Activated CD4-positive, CD25-positive, alpha-beta regulatory T cell treated with anti-CD3 and anti-CD28 coated beads, Interleukin-2, amount 50 U/mL, for 24 hours (primary cell): ENCODE measurements around the gene TSHZ3.

Experiments
- ATAC-seq, 2 donors: fragments of 150-1000 bp; cut with Tn5 transposase; one replicate each; pipeline ENCODE4 v1.10.0; 2021; ENCODE audit warnings: mild to moderate bottlenecking in 1 of 2, moderate library complexity in 1 of 2

TSHZ3 gene

DNA sequence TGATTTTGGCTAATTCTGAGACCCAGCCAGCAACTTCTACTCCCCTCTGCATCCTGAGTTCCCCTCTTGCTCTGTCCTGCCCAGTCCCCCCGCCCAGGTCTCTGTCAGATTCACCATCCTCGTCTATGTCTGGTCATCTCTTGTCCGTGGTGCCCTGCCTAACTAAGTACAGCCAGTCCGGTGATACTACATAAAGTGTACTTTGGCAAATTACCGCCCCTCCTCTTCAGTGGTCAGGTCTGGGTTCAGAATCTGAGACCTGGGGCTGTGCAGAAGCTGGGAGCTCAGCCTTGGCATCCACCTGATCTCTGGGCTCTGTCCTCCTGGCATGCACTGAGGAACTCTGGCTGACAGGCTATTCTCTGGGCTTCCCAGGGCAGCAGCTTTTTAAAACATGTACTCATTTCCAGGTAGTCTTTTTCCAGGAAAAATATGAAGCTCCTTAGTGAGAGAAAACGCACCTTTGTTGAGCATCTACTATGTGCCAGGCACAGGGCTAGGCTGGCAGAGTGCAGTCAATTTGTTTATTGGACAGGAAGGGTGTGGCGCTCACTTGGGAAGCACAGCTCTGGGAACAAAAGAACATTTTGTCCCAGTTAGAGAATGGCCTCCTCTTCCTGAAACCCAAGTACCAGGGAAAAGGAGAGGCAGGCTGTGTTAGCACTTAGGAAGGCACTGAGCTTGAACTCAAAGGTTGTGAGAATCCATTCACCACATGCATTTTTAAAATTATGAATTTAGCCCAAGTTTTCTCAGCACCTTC is 88.9 kb downstream of the TSHZ3 start:
- ATAC-seq = no peak

DNA sequence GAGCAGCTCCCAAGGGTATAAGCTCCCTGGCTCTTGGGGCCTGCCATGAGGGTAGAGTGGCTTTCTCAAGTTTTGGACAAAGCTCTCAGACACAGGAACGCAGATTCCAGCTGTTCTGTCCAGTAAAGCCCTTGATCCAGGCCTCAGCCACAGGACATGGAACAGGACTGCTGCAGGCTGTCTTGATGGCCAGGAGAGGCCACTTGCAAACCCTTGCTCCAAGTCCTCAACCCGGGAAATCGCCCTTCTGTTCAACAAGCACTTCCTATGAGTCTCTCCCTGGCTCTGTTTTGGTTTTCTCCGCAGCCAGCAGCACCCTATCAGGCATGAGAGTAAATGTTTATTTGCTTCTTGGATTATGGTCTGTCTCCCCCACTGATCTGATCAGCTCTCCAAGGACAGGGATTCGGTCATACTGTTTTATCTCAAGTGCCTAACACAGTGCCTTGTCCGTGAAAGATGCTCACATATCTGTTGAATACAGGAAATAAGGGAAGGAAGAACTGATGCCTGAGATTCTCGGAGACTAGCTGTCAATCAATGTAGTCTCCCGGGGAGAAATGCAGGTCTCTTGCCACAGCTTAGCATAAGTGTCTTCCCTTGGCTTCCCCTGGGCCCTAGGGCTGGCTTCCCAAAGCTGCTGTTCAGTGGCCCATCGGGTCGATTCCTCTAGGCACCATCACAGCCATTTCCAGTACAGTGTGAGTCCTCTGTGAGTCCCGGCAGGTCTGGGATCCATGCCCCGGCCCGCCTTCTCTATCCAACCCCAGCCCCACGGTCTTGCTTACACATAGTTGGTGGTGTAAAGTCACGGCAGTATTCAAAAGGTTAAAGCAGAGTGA is 90.8 kb downstream of the TSHZ3 start:
- ATAC-seq = no peak

DNA sequence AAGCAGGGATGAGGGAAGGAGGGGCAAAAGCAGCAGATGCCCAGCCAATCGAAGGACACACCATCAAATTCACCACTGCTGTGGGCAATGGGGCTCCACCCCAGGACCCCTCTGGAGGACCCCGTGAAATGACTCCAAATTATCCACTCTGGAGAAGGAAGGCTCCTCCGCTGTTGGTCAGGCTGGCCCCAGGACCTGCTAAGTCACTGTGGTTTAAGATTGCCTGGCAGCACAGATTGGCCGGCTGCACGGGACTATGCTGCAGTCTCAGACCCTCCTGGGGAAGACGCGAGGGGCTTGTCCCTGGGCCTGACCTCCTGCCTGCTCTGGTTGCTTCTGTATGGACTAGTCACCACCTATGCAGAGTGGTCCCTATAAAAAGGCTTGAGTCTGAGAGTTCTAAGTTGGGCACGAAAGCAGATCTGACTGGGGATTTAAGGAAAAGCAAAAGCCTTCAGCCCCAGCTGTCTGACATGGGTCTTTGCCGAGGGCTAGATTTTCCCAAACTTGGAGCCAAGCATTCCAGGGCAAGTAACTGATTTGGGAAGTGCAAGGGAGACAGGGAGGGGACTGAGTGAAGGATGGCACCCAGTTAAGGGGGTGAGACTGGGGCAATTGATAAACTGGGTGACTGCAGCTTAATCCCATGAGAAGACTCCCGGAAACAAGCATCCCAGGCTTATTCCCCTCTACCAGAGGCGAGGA is 91.7 kb downstream of the TSHZ3 start:
- ATAC-seq = no peak

DNA sequence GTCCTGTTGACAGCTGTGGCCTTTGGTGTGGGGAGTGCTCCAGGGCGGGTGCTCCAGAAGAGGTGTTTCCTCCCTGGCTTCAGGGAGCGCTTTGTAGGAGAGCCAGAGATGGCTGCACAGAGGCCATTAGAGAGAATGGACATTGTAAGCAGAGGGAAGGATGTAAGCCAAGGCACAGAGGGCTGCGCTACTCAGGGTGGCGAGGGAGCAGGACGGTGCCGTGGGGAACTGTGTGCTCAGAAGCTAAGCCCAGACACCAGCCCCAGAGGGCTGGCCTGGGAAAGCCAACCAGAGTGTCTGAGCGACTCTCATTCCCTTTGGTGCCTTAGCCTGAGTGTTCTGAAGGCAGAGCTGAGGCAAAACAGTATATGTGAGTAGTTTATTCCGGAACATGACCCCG is 92.2 kb downstream of the TSHZ3 start:
- ATAC-seq = no peak

DNA sequence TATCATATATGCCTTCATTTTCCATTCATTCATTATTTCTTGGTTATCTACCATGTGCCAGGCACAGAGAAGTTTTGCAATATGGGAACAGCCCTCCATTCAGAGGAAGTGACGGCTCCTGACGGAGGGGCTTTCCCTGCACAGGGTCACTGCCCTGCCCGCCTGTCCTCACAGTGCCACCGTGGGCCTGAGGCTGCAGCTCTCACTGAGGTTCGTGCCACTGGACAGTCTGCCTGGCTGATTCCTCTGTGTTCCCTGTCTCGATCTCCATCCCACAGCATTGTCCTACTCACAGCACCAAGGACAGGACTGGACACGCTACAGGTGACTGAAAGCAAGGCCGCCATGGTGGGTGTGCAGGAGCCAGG is 92.7 kb downstream of the TSHZ3 start:
- no peak for ATAC-seq

DNA sequence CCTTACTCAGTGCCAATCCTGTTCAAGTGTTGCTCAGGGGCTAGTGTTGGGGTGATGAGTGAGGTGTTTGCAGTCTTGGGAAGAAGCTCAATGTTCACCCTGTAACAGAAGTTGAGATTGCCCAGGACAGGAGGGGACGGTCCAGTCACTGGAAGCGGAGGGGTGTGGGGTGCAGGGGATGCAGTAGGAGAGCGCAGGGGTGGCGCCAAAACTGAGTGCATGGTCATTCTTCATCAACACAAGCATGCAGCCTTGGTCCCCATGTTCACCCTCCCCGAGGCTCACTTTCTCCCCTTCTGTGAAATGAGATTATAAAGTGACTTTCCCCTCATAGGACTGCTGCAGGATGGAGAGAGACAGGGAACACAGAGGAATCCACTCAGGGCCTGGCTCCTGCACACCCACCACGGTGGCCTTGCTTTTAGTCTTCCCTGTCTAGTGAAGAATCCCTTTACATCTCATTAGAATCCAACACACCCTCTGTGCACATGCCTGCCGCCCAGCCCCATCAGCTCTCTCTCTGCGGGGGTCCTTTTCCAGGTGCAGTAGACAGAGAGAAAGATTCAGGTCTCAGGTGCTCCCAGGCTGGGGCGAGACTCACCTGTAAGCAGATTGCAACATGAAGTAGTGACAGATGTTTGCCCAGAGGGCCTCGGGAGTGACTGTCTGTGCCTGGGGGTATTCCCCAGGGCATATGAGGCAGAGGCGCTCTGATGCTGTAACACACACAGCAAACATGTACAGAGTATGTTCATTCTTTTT is 93.2 kb downstream of the TSHZ3 start:
- no peak for ATAC-seq

GRCh38 chr19:31255174-31255799 is 93.9 kb downstream of the TSHZ3 start:
- no peak for ATAC-seq

DNA sequence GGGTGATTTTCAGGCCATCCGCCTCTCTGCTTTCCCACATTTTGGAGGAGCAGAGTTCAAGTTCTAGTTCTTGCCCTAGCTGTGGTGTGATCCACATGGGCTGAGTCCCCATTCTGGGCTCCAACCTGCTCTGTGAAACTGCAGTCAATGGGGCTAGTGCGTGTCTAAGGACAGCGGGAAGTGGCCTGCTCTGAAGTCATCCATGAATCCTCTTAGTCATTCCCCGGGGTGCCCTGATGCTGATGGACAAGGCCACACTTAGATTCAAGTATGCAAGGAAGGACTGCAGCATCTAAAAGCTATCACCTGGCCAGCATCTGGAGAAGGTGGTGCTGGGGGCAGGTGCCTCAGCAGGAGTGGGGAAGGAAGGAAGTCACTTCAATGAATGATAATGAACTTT is 94.6 kb downstream of the TSHZ3 start:
- ATAC-seq = no peak

DNA sequence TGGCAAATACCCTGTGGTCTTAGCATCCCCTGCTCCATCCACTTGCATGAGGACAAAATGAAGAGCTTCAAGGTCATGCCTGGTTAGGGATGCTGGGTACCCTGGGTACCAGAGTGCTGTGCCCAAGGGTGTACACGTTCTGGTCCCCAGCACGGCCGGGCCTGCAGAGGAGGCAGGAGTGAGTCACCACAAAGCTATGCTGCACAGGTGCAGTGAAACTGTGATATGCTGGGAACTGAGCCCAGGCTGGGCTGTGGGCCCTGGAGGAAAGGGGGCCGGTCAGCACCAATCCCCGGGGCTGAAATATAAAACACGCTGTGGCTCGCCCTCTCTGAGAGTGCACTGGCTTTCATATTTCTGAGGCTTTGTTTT is 95.1 kb downstream of the TSHZ3 start:
- no peak for ATAC-seq

GRCh38 chr19:31253526-31254179 is 95.6 kb downstream of the TSHZ3 start:
- ATAC-seq = no peak

- no peak for ATAC-seq
These were observed 96.8 kb downstream of the TSHZ3 start for GRCh38 chr19:31252441-31252840.

DNA sequence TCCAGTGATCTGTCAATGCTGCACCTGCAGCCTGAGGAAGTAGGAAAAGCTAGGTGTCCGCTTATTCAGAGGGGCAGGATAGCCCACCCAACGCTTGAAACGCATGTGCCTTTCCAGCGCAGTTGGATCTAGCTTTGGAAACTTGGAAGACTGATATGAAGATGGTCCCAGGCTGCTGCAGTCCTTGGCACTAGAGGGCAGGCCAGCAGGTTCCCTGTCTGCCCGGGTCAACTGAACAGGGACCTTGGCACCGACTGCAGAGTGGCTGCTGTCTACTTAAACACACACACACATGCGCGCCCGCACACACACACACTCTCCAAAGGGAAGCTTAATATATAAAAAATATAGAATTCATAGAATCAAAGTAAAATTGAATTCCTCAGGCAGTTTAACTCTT is 100.0 kb downstream of the TSHZ3 start:
- no peak for ATAC-seq

DNA sequence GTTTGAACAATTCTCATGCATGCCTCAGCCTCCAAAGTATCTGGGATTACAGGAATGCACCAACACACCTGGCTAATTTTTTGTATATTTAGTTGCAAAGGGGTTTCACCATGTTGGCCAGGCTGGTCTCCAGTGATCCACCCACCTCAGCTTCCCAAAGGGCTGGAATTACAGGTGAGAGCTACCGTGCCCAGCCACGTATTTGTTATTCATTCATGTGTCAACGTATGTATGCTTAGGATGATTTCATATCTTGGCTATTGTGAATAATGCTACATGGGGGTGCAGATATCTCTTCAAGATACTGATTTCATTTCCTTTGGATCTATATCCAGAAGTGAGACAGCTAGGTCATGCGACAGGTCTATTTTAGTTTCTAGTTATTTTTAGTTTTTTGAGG is 113.4 kb downstream of the TSHZ3 start:
- ATAC-seq = no peak

DNA sequence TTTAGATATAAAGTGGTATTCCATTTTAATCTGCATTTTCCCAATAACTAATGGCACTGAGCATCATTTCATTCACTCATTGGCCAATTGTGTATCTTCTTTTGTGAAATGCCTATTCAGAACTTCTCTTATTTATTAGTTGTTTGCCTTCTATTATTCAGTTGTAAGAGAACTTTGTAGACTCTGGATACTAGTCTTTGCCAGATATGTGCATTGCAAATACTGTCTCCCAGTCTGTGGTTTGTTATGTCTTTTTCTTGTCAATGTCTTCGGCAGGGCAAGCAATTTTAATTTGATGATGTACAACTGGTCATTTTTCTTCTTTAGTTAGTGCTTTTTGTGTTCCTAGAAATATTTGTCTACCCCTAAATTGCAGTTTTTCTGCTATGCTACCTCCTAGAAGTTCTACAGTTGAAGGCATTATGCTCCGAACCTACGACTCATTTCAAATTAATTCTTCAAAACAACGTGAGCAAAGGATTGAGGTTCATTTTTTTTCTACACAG is 115.9 kb downstream of the TSHZ3 start:
- no peak for ATAC-seq

GRCh38 chr19:31232871-31233270 is 116.4 kb downstream of the TSHZ3 start:
- ATAC-seq = no peak

DNA sequence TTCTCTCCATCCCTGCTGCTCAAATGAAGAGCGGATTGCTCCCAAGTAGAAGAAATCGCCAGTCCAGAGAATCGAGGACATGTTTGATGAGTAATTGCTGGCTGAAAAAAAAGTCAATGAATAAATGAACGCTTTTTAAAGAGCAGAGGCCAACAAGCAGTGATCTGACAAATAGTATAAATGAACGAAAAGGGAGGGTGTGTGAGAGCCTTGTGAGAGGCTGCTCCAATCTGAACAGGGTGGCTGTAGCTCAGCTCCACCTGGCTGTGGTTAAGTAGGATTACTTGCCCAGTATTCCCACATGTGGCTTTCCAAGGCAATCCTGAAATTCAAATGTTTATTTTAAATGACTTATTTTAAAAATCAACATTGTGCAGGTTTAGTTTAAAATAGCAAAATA is 117.1 kb downstream of the TSHZ3 start:
- ATAC-seq = no peak

GRCh38 chr19:31231237-31231636 is 118.0 kb downstream of the TSHZ3 start:
- no peak for ATAC-seq

GRCh38 chr19:31226151-31226935 is 122.9 kb downstream of the TSHZ3 start:
- no peak for ATAC-seq
